Measurements from ENCODE around the gene HIVEP3.

GRCh38 chr1:41690331-41690730, 228.4 kb downstream of the HIVEP3 start:
- no peak for TF ChIP-seq EZH2 (IDR thresholded peaks at IDR 0.05)
- no peak for TF ChIP-seq POLR2AphosphoS5 (IDR thresholded peaks at IDR 0.05; ENCODE audit: borderline replicate concordance, low read depth, low read length)
- no peak for TF ChIP-seq FOXP2 (optimal IDR thresholded peaks at IDR 0.05; ENCODE audit: control extremely low read depth, extremely low read length, insufficient read depth)
